HEK293 (cell line): ENCODE data around the gene MALAT1.
"Not testable (repeated sequence)": the region's sequence is repeated elsewhere in the genome, so short reads cannot be mapped to it uniquely, and the experiment has no call there.

Experiments used
- CTCF ChIP-seq: fragments of 450-650 bp; formaldehyde crosslinking; IDR thresholded peaks from 2 replicates; pipeline ENCODE4 v1.5.1; 2016; ENCODE audit warnings: missing biosample characterization, missing genetic modification characterization
- ZNF341 ChIP-seq: fragments of 450-650 bp; formaldehyde crosslinking; IDR thresholded peaks from 2 replicates; pipeline ENCODE4; 2016; ENCODE audit warnings: low read depth, missing biosample characterization, missing genetic modification characterization
- ZNF366 ChIP-seq: fragments of 450-650 bp; formaldehyde crosslinking; conservative IDR thresholded peaks from 2 replicates; pipeline ENCODE4 v1.5.1; 2016; ENCODE audit warnings: missing biosample characterization, missing genetic modification characterization

GRCh38 chr11:65522718-65523630 lies 24.1 kb downstream of the MALAT1 start:
- TF ChIP-seq ZNF341; CTCF (tag by site-specific recombination); ZNF366 (tag by site-specific recombination): not testable (repeated sequence)
